Bronchial epithelial cell (primary cell): ENCODE measurements around the gene UNC5A. TPM values are rescaled to one million over a fixed set of nuclear protein-coding genes. Genes with fewer than 3 reads are reported as not detected.

Experiments used
- DNase-seq: peaks from one replicate; pipeline ENCODE4 v3.0.0-alpha.2; 2010; ENCODE audit warnings: low read depth
- FAIRE-seq: peaks from 2 replicates; lab custom pipeline; 2011; peaks lifted over from hg19 to GRCh38; lab: Jason Lieb, UNC
- H3K27me3 ChIP-seq: 2 replicates; pipeline ENCODE4 v1.5.1; 2011; ENCODE audit warnings: low read length; ENCODE audit not compliant: control insufficient read depth, insufficient read depth
- H3K36me3 ChIP-seq: 2 replicates; pipeline ENCODE4 v1.5.1; 2011; ENCODE audit warnings: low read length; ENCODE audit not compliant: control insufficient read depth, insufficient read depth
- H3K4me3 ChIP-seq: 2 replicates; pipeline ENCODE4 v1.5.1; 2011; ENCODE audit warnings: mild to moderate bottlenecking, low read depth, low read length, control low read depth
- total RNA-seq: library from RNA; depleted of rRNA; stranded (reverse); fragments of >200 nt; gene quantifications from 2 replicates; pipeline ENCODE4 v1.2.1, GENCODE V29; 2014
- TF ChIP-seq, protein P1 (sequence below): IDR thresholded peaks from 2 replicates; pipeline ENCODE4 v1.5.1; 2011; ENCODE audit warnings: mild to moderate bottlenecking, moderate library complexity, low read length, control low read depth, inconsistent platforms; ENCODE audit not compliant: insufficient read depth, severe bottlenecking

The UNC5A gene
- total RNA-seq, 1 donor from 2014 or later: not detected

GRCh38 chr5:176822793-176823481, 12.6 kb downstream of the UNC5A start:
- TF ChIP-seq, protein P1, sequence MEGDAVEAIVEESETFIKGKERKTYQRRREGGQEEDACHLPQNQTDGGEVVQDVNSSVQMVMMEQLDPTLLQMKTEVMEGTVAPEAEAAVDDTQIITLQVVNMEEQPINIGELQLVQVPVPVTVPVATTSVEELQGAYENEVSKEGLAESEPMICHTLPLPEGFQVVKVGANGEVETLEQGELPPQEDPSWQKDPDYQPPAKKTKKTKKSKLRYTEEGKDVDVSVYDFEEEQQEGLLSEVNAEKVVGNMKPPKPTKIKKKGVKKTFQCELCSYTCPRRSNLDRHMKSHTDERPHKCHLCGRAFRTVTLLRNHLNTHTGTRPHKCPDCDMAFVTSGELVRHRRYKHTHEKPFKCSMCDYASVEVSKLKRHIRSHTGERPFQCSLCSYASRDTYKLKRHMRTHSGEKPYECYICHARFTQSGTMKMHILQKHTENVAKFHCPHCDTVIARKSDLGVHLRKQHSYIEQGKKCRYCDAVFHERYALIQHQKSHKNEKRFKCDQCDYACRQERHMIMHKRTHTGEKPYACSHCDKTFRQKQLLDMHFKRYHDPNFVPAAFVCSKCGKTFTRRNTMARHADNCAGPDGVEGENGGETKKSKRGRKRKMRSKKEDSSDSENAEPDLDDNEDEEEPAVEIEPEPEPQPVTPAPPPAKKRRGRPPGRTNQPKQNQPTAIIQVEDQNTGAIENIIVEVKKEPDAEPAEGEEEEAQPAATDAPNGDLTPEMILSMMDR: no peak
- H3K36me3 ChIP-seq: no peaks in the 10 kb centered on the region
- H3K4me3 ChIP-seq: no peak overlapping the region
- DNase-seq (peak; percentile 13), FAIRE-seq (no peak)
- H3K27me3 ChIP-seq: no peaks in the 10 kb centered on the region

DNA sequence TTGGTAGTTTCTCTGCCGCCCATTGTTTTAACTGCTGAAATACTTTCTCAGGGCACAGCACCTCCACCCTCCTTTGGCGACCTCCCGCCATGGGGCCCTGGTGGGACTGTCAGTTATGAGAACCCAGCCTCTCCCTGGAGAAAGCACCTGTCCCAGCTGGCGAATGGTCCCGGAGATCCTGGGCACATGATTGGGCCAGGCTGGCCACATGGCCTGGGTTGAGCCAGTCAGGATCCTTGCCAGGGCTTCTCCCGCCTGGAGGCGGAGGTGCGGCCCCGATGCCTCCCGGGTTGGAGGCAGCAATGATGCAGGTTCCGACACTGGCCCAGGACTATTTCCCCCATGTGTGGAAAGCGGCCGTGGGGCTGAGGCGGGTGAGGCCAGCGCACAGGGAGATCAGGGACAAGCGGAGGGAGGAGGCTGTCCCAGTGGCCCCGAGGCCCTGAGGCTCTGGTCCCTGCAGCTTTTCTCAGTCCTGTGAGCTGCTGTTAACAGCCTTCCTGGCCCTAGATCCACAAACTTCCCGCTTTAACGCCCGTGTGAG, 13.6 kb downstream of the UNC5A start:
- H3K27me3 ChIP-seq: no peaks in the 10 kb centered on the region
- FAIRE-seq (no peak), DNase-seq (no peak)
- H3K36me3 ChIP-seq: no peaks in the 10 kb centered on the region
- TF ChIP-seq, protein P1: no peak
- no peak overlapping the region for H3K4me3 ChIP-seq

GRCh38 chr5:176824604-176825003, 14.2 kb downstream of the UNC5A start:
- FAIRE-seq: no peak
- DNase-seq: no peak
- Histone ChIP-seq H3K4me3 (no peak overlapping the region), H3K36me3 (no peaks in the 10 kb centered on the region), H3K27me3 (no peaks in the 10 kb centered on the region)
- TF ChIP-seq, protein P1: no peak

DNA sequence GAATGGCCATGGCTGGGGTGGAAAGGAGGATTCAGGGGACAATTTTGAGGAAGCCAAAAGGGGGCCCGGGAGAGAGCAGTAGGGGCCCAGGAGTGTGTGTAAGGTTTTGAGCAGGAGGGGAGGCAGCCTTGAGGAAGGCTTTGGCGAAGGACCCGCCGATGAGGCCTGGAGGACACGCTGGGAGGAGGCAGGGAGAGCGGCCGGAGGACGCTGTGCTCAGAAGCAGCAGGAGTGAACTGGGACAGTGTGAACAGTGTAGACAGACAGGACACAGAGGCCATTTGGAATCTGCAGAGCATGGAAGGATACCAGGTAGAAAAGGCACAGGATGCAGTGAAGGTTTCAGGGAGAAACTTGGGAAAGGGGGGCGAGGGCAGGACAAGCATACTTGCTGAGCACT, 14.9 kb downstream of the UNC5A start:
- TF ChIP-seq, protein P1: no peak

GRCh38 chr5:176825957-176826356, 15.6 kb downstream of the UNC5A start:
- no peak for FAIRE-seq

More for the DNA sequence above, 14.9 kb downstream of the UNC5A start:
- FAIRE-seq (no peak), DNase-seq (no peak)
- Histone ChIP-seq H3K4me3 (no peak overlapping the region), H3K36me3 (no peaks in the 10 kb centered on the region), H3K27me3 (no peaks in the 10 kb centered on the region)

More at GRCh38 chr5:176825957-176826356, 15.6 kb downstream of the UNC5A start:
- no peak overlapping the region for H3K4me3 ChIP-seq
- no peak for DNase-seq
- no peaks in the 10 kb centered on the region for H3K36me3 ChIP-seq
- TF ChIP-seq, protein P1: no peak
- H3K27me3 ChIP-seq: no peaks in the 10 kb centered on the region
